Measurements from ENCODE around the gene UNC5B. TPM values are rescaled to one million over a fixed set of nuclear protein-coding genes. Genes with fewer than 3 reads are reported as not detected.

UNC5B gene
- polyA plus RNA-seq, 3 donors = 0.04 to 0.72 TPM; not detected in 1

- DNase-seq = no peak
- H3K27me3 ChIP-seq (ENCODE audit: control insufficient read depth in 2 of 2, insufficient read depth in 2 of 2, low read length in 2 of 2) = no peaks in the 10 kb centered on the region
- no peak overlapping the region for H3K4me2 ChIP-seq (replicated peaks; ENCODE audit: extremely low read depth, low read length, poor library complexity, severe bottlenecking)
- no peaks in the 10 kb centered on the region for H4K20me1 ChIP-seq (ENCODE audit: insufficient read depth, low read length)
- no peak overlapping the region for H3K27ac Mint-ChIP-seq
- intact Hi-C loops (cut with micrococcal nuclease) = no loop called here
- no peaks in the 10 kb centered on the region for H3K4me1 Mint-ChIP-seq
- no peaks in the 10 kb centered on the region for H3K4me1 ChIP-seq (ENCODE audit: control insufficient read depth in 1 of 2, insufficient read depth in 2 of 2, low read length in 2 of 2)
- H3K4me3 ChIP-seq (replicated peaks in 1 of 3; ENCODE audit: low read depth in 2 of 3, low read length in 3 of 3) = no peak overlapping the region
- H2AFZ ChIP-seq (ENCODE audit: insufficient read depth, low read depth, low read length, poor library complexity, severe bottlenecking) = no peak overlapping the region
- H3K9me3 ChIP-seq (replicated peaks in 1 of 2; ENCODE audit: control insufficient read depth in 1 of 2, insufficient read depth in 1 of 2, low read length in 2 of 2) = no peaks in the 10 kb centered on the region
- H3K36me3 ChIP-seq (replicated peaks in 1 of 2; ENCODE audit: control insufficient read depth in 1 of 2, insufficient read depth in 2 of 2, low read length in 2 of 2) = no peaks in the 10 kb centered on the region
- H3K27me3 Mint-ChIP-seq (ENCODE audit: low read depth in 3 of 3) = peaks cover 0 to 1% (median 0%) of the 10 kb centered on the region in 3 donors
- H3K9me3 Mint-ChIP-seq = no peaks in the 10 kb centered on the region
- H3K79me2 ChIP-seq (ENCODE audit: insufficient read depth, low read length) = no peaks in the 10 kb centered on the region
- H3K4me3 Mint-ChIP-seq = no peak overlapping the region
- H3K27ac ChIP-seq (ENCODE audit: low read depth in 1 of 2, low read length in 2 of 2) = no peak overlapping the region
- H3K9ac ChIP-seq (ENCODE audit: insufficient read depth, low read length, poor library complexity, severe bottlenecking) = no peak overlapping the region
- 93% methylated on average over 6 of the region's 9 CpGs for WGBS (ENCODE audit: insufficient coverage)
- TF ChIP-seq CTCF (IDR thresholded peaks at IDR 0.05) = no peak
- no peaks in the 10 kb centered on the region for H3K36me3 Mint-ChIP-seq
Observed at GRCh38 chr10:71265618-71266146, 53.3 kb downstream of the UNC5B start.

GRCh38 chr10:71266147-71266917, 54.0 kb downstream of the UNC5B start:
- 88% methylated on average over 15 of the region's 18 CpGs for WGBS (ENCODE audit: insufficient coverage)
- no peak overlapping the region for H3K4me2 ChIP-seq (replicated peaks; ENCODE audit: extremely low read depth, low read length, poor library complexity, severe bottlenecking)
- no peaks in the 10 kb centered on the region for H3K36me3 Mint-ChIP-seq

More at GRCh38 chr10:71266147-71266917, 54.0 kb downstream of the UNC5B start:
- Histone ChIP-seq H3K36me3 (replicated peaks in 1 of 2; ENCODE audit: control insufficient read depth in 1 of 2, insufficient read depth in 2 of 2, low read length in 2 of 2) (no peaks in the 10 kb centered on the region), H3K79me2 (ENCODE audit: insufficient read depth, low read length) (no peaks in the 10 kb centered on the region), H3K4me1 (ENCODE audit: control insufficient read depth in 1 of 2, insufficient read depth in 2 of 2, low read length in 2 of 2) (no peaks in the 10 kb centered on the region), H3K9me3 (replicated peaks in 1 of 2; ENCODE audit: control insufficient read depth in 1 of 2, insufficient read depth in 1 of 2, low read length in 2 of 2) (no peaks in the 10 kb centered on the region), H3K9ac (ENCODE audit: insufficient read depth, low read length, poor library complexity, severe bottlenecking) (no peak overlapping the region), H3K27ac (ENCODE audit: low read depth in 1 of 2, low read length in 2 of 2) (no peak overlapping the region), H4K20me1 (ENCODE audit: insufficient read depth, low read length) (no peaks in the 10 kb centered on the region), H2AFZ (ENCODE audit: insufficient read depth, low read depth, low read length, poor library complexity, severe bottlenecking) (no peak overlapping the region), H3K4me3 (replicated peaks in 1 of 3; ENCODE audit: low read depth in 2 of 3, low read length in 3 of 3) (no peak overlapping the region), H3K27me3 (ENCODE audit: control insufficient read depth in 2 of 2, insufficient read depth in 2 of 2, low read length in 2 of 2) (no peaks in the 10 kb centered on the region)
- no peak for DNase-seq
- Mint-ChIP-seq H3K27me3 (ENCODE audit: low read depth in 3 of 3) (peaks cover 0 to 1% (median 0%) of the 10 kb centered on the region in 3 donors), H3K4me3 (no peak overlapping the region), H3K4me1 (no peaks in the 10 kb centered on the region), H3K27ac (no peak overlapping the region), H3K9me3 (no peaks in the 10 kb centered on the region)
- intact Hi-C loops (cut with micrococcal nuclease) = no loop called here
- TF ChIP-seq CTCF (IDR thresholded peaks at IDR 0.05) = no peak

Data from CD14-positive monocyte (primary cell).